GM18499 (cell line): ENCODE measurements around the gene HDAC4.

ENCODE experiments used
- ATAC-seq: cut with Tn5 transposase; IDR thresholded peaks from one replicate; pipeline ENCODE4 v1.9.1; 2021; ENCODE audit warnings: moderate number of reproducible peaks; ENCODE audit not compliant: insufficient read depth, unreplicated experiment

Gene HDAC4

DNA sequence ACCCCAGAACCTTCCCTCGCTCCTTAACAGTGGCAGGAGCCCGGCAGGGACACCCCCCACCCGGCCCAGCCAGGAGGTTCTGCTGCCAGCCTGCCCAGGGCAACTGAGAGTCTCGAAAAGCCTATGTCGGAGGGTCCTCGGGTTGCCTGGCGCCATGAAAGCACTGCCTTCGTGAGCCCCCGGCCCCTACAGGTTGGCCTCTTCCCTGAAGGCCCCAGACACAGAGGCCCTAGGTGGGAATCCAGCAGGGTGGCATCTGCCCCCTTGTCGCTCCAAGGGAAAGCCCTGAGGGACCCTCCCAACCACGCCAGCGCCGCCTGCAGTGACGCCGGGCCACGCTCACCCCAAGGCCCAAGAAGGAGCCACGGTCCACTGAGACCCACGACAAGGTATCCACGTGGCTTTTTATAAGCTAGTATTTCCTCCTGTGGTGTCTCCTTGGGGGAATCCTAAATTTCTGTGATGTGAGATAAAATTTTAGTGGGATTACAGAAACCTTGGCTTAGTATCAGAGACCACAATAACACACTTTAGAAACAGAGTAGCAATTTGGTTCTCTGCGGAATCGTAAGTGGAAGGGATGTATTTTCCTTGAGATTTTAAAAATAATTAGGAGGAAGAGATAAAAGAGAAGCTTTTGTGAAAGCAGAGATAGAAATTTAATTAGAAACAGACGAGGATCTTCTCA lies 138.9 kb downstream of the HDAC4 start:
- ATAC-seq, result no peak

DNA sequence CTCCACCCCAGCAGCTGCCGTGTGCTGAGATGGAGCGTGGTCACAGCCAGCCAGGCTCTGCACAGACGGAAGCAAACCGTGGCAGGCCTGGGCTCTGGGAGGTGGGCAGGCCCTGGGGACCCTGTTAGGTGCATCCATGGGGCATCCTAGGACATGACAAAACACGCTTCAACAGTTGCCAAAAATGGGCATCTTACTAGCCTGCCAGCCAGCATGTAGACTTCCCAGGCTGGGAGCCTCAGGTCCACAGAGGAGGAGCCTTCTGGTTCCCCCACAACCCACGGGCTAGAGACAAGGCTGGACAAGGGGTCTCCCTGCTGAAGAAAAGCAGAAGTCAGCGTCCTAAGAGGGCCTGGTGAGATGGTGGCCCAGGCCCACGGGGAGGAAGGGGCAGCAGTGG lies 139.5 kb downstream of the HDAC4 start:
- ATAC-seq, result no peak

DNA sequence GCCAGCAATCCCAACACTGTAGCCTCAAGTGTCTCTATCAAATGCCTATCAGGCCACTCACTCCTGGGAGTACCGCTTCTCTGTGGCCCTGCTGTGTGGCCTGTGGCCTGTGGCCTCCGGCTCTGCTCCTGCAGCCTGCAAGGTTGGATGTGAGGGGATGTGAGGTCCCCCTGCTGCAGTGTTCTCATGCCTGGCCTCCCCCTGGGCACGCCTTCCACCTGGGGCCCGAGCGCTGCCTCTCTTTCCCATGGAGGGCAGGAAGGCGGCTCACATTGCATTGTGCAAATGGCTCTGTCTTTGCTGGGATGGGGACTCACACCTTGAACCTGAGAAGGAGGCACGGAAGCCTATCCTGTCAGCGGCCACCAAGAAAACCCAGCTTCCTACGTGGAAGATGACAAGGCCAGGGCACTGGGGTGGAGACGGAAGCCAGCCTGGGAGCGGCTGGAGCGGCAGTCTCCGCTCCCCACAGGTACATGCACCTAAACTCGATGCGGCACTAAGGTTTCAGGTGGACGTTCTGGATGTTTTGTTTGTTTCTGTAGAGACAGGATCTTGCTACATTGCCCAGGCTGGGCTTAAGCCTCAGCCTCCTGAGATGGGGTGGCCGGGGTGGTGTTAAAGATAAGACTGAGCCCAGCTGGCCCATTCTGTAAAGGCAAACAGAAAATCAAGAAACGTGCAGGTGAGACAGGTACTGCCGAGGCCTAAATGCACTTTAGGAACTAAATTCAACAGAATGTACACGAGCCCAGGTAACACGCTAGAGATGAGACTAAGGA lies 140.1 kb downstream of the HDAC4 start:
- ATAC-seq, result no peak

DNA sequence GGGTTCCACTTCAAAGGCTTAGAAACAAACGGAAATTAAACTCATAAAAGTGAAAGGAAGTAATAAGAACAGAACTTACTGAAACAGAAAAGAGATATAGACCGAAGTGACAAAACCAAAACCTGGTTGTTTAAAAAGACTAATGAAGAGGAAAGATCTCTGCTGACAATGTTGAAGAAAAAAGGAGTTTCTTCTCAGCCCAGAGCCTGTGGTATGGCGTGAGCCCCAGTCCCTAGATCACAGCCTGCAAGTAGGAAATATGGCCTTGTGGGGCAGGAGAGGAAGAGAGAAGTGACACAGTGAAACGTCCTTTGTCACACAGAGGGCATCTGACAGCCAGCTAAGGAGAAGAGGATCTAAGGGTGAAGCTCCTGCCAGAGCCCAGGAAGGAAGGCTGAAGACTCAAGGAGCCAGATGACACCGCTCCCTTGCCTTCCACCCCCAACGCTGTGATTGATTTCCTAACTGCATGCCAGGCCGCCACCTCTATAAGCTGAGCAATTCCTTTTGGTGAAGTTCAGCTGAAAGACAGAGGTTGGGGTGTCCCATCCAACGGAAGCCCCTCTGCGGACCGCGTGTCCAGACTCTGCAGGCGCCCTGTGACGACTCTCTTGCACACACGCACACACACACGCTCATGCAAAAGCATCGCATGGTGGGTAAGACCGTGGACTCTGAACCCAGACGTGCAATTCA lies 141.1 kb downstream of the HDAC4 start:
- no peak for ATAC-seq

DNA sequence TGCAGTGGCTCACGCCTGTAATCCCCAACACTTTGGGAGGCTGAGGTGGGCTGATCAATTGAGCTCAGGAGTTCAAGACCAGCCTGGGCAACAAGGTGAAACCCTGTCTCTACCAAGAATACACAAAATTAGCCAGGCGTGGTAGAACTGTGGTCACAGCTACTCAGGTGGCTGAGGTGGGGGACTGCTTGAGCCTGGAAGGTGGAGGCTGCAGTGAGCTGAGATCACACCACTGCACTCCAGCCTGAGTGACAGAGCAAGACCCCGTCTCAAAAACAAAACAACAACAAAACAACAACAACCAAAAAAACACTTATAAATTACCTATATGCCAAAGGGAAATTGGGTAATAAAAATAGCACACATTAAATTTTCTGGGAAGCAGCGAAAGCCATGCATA lies 141.6 kb downstream of the HDAC4 start:
- no peak for ATAC-seq

DNA sequence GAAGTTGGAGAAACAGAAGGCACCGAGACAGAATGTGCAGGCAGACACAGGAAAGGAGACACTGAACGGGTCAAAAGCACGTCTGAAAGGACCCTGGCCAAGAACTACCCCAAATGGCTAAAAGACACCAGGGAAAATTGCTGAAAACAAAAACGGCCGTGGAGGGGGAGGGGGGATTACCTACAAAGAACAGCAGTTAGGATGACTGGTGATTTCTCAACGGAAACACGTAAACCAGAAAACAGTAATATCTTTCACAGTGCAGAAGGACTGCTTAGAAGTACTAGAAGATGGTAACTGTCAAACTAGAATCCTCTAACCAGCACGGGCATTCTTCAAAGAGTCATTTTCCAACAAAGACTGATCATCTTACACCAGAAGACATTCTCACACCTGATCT lies 142.6 kb downstream of the HDAC4 start:
- ATAC-seq, result no peak

DNA sequence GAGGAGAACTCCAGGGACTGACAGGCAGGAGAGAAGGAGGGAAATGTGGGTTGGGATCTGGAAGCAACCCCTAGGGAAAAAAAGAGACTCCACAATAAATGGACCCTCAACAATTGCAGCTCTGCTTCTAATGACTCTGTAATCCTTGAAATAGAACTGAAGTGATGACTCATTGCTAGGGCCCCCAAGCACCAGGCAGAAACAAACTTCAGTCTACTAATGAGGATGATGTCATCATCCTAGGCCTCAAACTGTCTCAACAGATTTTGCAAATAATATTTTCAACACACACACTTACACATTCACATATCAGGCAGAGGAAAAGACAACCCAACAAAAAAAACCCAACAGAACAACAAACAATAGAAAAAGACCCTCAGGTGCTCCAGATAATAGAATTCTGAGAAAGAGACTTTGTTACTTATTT lies 143.3 kb downstream of the HDAC4 start:
- no peak for ATAC-seq

DNA sequence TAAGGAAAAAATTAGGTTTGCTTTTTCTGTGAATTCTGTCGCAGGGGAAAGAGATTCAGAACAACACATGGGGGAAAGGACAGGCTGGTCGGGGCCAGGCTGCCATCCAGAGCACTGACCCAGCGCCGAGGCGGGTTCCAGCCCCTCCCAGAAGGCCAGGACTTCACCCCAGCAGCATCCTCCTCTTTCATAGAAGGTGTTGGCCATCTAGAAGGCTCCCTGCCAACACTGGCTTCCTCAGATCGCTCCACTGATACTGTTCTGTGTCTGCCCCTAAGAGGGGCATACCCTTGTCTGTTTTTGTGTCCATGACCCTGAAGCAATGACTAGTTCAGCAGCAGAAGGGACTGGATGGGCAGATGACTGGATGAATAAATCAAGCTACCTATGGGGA lies 144.5 kb downstream of the HDAC4 start:
- no peak for ATAC-seq

DNA sequence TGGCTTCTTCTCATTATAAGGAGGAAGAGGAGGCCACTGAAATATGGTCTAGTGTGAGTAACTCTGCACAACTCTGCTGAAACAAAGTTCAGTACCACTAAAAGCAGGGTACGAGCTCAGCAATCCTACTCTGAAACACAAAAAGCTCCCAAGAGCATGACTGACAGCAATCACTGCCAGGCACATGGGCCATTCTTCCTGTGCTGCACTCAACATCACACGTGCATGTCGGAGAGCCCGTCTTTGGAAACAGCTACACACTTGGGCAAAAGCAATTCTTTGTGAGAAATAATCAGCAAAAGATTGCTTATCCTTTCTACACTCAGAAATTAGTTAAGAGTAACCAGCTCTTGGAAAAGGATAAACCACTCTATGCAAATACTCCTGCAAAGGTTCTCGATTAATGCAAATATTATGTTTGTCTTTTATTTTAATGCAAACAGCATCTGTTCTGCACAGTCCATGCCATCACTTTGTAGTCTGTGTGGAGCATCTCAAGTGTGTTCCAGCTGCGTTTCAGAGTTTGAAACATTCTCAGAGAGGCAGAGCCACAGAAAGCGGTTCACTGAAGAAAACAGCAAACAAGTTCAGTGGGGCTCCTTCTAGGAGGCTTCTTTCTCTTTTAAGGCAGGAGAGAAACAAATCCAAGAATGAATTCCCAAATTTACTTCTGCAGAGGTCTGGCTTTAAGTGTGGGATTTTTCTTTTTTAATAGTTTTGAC lies 145.0 kb downstream of the HDAC4 start:
- no peak for ATAC-seq

DNA sequence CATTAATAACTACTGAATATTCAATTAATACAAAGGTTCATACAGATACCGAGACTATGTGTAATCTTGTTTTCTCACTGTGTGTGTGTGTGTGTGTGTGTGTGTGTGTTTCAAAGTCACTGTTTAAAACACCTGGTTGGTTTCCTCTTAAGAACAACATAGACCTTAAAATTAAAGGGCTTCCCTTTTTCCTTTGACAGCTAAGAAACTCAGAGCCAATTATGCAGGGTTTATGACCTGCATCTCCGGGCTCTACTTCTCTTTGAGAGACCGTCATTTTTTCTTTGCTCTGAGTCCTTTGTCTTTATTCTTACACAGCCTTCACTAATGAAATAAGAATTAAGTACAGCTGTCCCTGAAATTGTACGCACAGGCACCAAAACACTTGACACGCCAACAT lies 145.6 kb downstream of the HDAC4 start:
- ATAC-seq, result no peak

DNA sequence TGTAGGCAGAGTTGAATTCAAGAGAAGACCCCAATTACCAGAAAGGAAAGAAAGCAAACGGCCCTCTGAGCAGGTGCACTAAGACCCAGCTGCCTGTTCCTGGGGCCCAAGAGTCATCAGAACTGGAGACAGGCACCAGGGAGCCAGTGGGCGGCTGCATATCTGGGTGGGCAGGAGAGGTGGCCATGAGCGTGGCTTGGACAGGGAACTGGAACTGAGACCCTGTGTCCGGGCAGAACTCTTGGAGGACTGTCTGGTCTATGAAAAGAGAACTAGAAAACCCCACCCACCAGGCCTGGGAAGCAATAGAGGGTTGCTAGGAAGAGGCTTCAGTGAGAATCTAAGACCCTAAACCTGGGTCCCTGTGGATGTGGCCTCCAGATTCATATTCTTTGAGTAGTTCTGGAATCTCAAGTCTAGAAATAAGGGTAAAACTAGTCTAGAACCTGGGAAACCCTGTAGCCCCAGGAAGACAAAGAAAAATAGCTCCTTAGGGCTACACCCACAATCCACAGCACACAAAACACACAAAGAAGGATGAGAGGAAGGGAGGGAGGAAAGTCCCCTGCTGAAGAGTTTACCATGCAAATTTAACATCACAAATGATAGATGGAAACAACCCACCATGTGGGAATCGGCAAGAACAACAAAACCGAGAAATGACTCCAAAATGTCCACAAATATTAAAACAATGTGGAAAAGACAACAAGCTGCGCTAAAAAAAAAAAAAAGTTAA lies 147.0 kb downstream of the HDAC4 start:
- ATAC-seq, result no peak

DNA sequence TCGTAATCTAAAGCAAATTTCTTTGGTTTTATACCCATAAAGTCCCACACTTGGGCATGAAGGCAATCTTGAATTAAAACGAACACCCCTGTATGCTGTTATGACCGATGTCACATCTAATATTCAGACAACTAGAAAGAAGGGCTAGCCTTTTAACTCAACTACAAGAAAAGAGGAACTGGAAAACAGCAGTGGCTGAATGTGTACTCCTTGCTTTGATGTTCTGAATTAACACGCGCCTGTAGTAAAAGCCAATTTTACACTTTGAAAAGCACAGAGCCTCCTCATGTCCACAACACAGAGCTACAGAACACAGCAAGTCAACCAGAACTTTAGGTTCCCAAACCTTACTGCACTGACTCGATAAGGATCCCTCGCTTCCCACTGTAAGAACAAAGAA lies 147.6 kb downstream of the HDAC4 start:
- peak; percentile 52 for ATAC-seq

DNA sequence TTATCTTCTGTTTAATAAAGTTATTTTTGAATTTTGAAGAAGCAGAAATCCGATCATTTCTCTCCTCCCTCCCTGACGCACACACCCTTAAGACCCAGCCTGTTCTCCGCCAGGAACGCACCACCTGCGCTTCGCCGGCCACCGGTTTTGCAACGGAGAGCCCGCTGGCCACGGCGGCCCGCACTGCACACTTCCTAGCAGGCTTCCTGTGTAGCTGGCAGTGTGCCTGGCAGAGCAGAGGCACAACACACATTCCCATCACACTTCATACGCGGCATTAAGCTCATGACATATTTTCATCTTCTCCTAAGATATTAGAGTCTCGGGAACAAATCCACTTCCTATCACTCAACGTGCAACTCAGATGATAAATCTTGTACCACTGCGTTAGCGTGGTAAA lies 148.0 kb downstream of the HDAC4 start:
- no peak for ATAC-seq

DNA sequence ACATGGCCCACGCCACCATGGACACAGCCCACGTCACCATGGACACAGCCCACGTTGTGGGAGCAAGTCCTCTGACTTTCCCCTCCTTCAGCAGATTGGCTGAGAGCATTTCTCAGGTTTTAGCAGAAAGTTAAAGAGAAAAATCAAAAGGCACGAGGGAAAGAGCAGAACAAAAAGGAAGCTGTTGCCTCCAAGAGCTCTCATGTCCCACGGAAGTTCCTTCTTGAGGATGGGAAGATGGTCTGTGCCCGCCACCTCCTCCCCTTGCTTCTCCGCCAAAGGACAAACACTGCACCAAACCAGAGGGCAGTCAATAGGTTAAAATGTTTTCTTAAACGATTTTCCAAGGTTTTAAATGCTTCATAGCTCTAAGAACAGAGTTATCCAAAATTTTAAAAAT lies 148.4 kb downstream of the HDAC4 start:
- no peak for ATAC-seq

DNA sequence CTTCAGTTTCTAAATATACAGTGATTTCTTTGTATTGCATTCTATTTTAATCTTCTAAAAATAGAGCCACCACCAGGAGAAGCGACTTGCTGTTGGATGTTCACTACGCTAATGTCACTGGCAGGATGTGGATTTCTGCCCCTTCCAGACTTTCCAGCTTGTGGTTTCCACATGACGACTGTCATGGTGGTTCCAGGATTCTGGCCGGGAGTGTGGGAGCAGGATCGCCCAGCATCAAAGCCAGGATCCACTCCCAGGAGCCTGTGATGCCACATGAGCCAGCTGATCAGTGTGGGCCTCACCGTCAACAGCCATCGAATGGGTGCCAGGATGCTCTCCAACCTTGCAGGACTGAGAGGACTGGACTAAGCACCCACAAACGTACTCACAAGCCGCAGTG lies 148.8 kb downstream of the HDAC4 start:
- ATAC-seq, result no peak

DNA sequence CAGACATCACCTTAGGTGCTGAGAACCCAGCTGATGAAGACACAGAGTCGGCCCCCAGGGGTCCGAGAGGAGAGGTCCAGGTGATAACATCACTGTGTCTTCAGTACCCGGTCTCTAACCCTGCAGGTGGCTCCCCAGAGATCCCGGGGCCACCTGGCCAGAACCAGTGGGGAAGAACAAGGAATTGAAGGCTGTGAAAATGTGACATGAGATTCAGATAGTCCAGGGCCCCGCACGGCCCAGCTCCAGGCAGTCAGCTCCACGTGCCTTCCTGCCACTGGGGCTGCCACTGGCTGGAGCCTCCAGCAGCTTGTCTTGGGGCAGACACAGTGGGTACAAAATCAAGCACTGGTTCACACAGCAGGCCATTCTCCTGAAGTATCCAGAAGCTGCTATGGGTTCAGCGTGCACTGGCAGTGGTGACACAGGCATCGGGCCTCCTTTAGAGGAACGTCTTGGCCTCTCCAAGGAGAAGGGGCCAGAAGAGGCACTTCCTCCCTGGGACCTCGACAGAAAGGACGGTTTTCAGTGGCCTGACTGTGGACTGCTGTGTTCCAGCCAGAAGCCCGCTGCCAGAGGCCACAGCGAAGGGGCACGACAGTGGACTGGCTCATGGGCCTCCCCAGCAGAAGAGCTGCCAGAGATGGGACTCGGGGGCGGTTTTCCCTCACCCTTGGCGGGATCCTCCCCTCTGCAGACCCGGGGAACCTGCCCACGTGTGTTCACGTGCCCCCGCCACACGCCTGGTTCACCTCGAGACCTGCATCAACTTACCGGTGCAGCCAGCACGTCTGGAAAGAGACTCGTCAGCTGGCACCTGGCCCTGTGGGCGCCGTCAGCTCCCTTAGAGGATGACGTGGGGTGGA lies 150.4 kb downstream of the HDAC4 start:
- no peak for ATAC-seq

DNA sequence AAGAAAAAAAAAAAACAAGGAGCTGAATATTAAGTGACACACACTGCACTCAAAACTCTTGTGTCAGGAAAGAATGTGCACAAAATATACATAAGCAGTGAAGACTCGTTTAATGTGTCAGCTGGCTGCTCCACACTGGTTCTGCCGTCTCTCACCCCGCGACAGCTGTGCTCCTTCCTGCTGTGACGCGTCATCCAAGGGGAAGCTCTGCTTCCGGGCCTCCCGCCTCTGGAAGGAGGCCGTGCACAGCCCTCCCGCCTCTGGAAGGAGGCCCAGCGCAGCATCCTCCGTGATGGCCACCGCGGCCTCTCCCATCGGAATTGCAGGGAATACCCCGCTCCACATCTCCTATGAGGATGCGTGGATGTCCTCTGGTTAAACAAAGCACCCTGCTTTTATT lies 151.0 kb downstream of the HDAC4 start:
- ATAC-seq, result no peak

DNA sequence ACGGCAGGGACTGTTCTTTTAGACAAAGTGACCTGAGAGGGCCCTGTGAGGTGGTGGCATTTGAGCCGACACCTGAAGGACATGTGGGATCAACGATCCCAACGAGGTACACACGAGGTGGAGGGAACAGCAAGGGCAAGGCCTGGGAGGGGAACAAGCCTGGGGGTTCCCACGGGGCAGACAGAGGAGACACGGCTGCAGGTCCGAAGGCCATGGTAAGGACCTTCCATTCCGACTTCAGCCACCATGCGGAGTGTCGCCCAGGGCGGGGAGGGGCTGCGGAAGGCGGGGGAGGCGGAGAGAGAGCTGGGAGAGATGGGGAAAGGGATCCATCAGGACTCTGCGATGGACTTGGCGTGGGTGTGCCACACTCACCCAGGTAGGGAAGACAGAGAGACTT lies 151.8 kb downstream of the HDAC4 start:
- ATAC-seq, result no peak
